Uterus (tissue), 2 donors: ENCODE measurements around the gene POLA1.

ENCODE experiments used
- POLR2A ChIP-seq, 2 donors: fragments of 450-650 bp; IDR thresholded peaks; one replicate each; pipeline ENCODE4 v1.6.1; 2016; ENCODE audit warnings: antibody characterized with exemption in 2 of 2, mild to moderate bottlenecking in 1 of 2, moderate library complexity in 1 of 2
- TF ChIP-seq, protein P1 (sequence below), 4 experiments: fragments of 200-600 bp in 2 of 4; fragments of 450-650 bp in 2 of 4; sonication (generic) in 2 of 4; IDR thresholded peaks; one replicate each; pipeline ENCODE4 v1.5.1; 2016 to 2019; ENCODE audit warnings: antibody characterized with exemption in 4 of 4, mild to moderate bottlenecking in 2 of 4, moderate library complexity in 1 of 4

DNA sequence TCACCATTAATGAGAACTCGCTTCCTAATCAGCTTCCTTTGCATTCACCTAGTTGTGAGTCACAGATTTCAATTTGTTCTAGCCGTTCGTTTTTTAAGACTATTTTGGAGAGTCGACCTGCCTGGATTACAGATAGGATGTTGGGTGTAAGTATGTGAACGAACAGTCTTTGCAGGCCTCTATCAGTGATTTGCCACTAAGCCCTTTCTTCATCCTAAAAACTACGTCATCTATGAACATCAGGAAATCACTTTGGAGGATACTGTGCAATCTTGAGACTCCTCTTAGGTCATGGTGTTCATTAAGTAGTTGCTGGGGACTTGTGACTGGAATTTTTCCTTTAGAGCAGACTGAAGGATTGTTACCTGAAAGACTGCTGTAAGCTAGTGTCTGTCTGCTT is 1.1 kb downstream of the POLA1 start:
- TF ChIP-seq, protein P1, sequence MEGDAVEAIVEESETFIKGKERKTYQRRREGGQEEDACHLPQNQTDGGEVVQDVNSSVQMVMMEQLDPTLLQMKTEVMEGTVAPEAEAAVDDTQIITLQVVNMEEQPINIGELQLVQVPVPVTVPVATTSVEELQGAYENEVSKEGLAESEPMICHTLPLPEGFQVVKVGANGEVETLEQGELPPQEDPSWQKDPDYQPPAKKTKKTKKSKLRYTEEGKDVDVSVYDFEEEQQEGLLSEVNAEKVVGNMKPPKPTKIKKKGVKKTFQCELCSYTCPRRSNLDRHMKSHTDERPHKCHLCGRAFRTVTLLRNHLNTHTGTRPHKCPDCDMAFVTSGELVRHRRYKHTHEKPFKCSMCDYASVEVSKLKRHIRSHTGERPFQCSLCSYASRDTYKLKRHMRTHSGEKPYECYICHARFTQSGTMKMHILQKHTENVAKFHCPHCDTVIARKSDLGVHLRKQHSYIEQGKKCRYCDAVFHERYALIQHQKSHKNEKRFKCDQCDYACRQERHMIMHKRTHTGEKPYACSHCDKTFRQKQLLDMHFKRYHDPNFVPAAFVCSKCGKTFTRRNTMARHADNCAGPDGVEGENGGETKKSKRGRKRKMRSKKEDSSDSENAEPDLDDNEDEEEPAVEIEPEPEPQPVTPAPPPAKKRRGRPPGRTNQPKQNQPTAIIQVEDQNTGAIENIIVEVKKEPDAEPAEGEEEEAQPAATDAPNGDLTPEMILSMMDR (IDR thresholded peaks at IDR 0.05) = no peak
- no peak for TF ChIP-seq POLR2A (IDR thresholded peaks at IDR 0.05)
